OCI-LY7 (cell line): ENCODE measurements around the gene SLC48A1. TPM values are rescaled to one million over a fixed set of nuclear protein-coding genes. Genes with fewer than 3 reads are reported as not detected.

Source experiments
- BruUV-seq: library from RNA; stranded (reverse); fragments of 400-500 nt; replicated peaks from 2 replicates; lab custom pipeline; 2021; lab: Mats Ljungman, UMichigan
- CTCF ChIA-PET: fragments of 300-600 bp; sonication (Branson Sonifier 250); formaldehyde crosslinking; loops from one replicate; lab custom pipeline; 2022; ENCODE audit warnings: antibody characterized with exemption; ENCODE audit not compliant: unreplicated experiment; lab: Charles Lee
- POLR2A ChIA-PET: fragments of 300-600 bp; sonication (Branson Sonifier 250); formaldehyde crosslinking; loops from one replicate; lab custom pipeline; 2022; ENCODE audit warnings: antibody characterized with exemption; lab: Charles Lee
- DNase-seq: peaks from one replicate; pipeline ENCODE4 v3.0.0-alpha.2; 2015; ENCODE audit warnings: low spot score
- H2AFZ ChIP-seq: fragments of 200-600 bp; sonication (generic), shearing (Covaris generic); 2 replicates; pipeline ENCODE4 v1.6.1; 2014; ENCODE audit warnings: mild to moderate bottlenecking, antibody characterized with exemption, low read length, moderate library complexity
- H3K27ac ChIP-seq: fragments of 200-600 bp; sonication (generic); 2 replicates; pipeline ENCODE4 v1.5.1; 2014; ENCODE audit warnings: mixed run types, low read depth, mild to moderate bottlenecking, moderate library complexity, low read length, inconsistent platforms; ENCODE audit not compliant: poor library complexity, severe bottlenecking
- H3K36me3 ChIP-seq: fragments of 200-600 bp; sonication (generic); 2 replicates; pipeline ENCODE4 v1.6.1; 2014; ENCODE audit warnings: mild to moderate bottlenecking, antibody characterized with exemption, low read length, moderate library complexity, mixed read lengths; ENCODE audit not compliant: insufficient read depth
- H3K4me1 ChIP-seq: fragments of 200-600 bp; sonication (generic); 2 replicates; pipeline ENCODE4 v1.5.1; 2014; ENCODE audit warnings: mild to moderate bottlenecking, low read length; ENCODE audit not compliant: insufficient read depth, poor library complexity, severe bottlenecking
- H3K4me2 ChIP-seq: fragments of 200-600 bp; sonication (generic); 2 replicates; pipeline ENCODE4 v1.6.1; 2014; ENCODE audit warnings: mild to moderate bottlenecking, low read length
- H3K4me3 ChIP-seq: fragments of 200-600 bp; sonication (generic); 2 replicates; pipeline ENCODE4 v1.5.1; 2014; ENCODE audit warnings: mild to moderate bottlenecking, low read depth, low read length; ENCODE audit not compliant: poor library complexity, severe bottlenecking
- H3K79me2 ChIP-seq: fragments of 200-600 bp; sonication (generic); 2 replicates; pipeline ENCODE4 v1.6.1; 2016; ENCODE audit warnings: low read depth, mild to moderate bottlenecking, low read length, moderate library complexity, mixed read lengths; ENCODE audit not compliant: insufficient read depth
- H3K9me2 ChIP-seq: fragments of 200-600 bp; sonication (generic); 2 replicates; pipeline ENCODE4 v1.6.1; 2016; ENCODE audit warnings: mild to moderate bottlenecking, low read length, mixed read lengths; ENCODE audit not compliant: insufficient read depth
- H3K9me3 ChIP-seq: fragments of 200-600 bp; sonication (generic); 2 replicates; pipeline ENCODE4 v1.6.1; 2014; ENCODE audit warnings: mild to moderate bottlenecking, mixed run types, low read length, mixed read lengths
- H4K20me1 ChIP-seq: fragments of 200-600 bp; sonication (generic); 2 replicates; pipeline ENCODE4 v1.6.1; 2014; ENCODE audit warnings: mild to moderate bottlenecking, antibody characterized with exemption, low read length, moderate library complexity, mixed read lengths; ENCODE audit not compliant: insufficient read depth
- CTCF ChIP-seq: fragments of 200-600 bp; sonication (generic); conservative IDR thresholded peaks from 2 replicates; pipeline ENCODE4 v1.5.1; 2014; ENCODE audit warnings: mild to moderate bottlenecking, antibody characterized with exemption, low read length, moderate library complexity, mixed read lengths
- EZH2phosphoT487 ChIP-seq: fragments of 200-600 bp; sonication (generic); IDR thresholded peaks from 2 replicates; pipeline ENCODE4 v1.6.1; 2018; ENCODE audit warnings: low read depth, borderline replicate concordance, mild to moderate bottlenecking, mixed run types, antibody characterized with exemption, low read length, moderate library complexity, mixed read lengths
- intact Hi-C: fragments of 100-400 bp; cut with micrococcal nuclease; formaldehyde crosslinking; loops from one replicate; pipeline ENCODE4 v1.10.0; 2022; ENCODE audit not compliant: unreplicated experiment
- total RNA-seq, 2 experiments: library from RNA; depleted of rRNA in 1 of 2; stranded (reverse); fragments of >200 nt in 1 of 2; shearing (Covaris generic) in 1 of 2; gene quantifications; 2 replicates each; pipeline ENCODE4 v1.2.3, GENCODE V29; 2014 to 2022

SLC48A1 gene
- total RNA-seq, 2 experiments from 2014 or later = 9.6 to 12.0 TPM

GRCh38 chr12:47745485-47746041 lies 27.5 kb upstream of the SLC48A1 start:
- Histone ChIP-seq H3K27ac (no peak overlapping the region), H3K9me3 (no peaks in the 10 kb centered on the region), H3K9me2 (no peaks in the 10 kb centered on the region), H3K79me2 (no peaks in the 10 kb centered on the region), H4K20me1 (no peaks in the 10 kb centered on the region), H3K4me2 (no peak overlapping the region), H3K36me3 (no peaks in the 10 kb centered on the region), H2AFZ (no peak overlapping the region), H3K4me3 (no peak overlapping the region), H3K4me1 (peaks cover 42% of the 10 kb centered on the region)
- intact Hi-C loops = no loop called here
- CTCF ChIA-PET = interaction anchor here (4.4 kb wide), 1 partner anchor 22 kb away, joined by 74 read pairs; no protein-coding TSS in a partner anchor
- POLR2A ChIA-PET = interaction anchor here (0.9 to 1.9 kb wide), 2 partner anchors 12 to 27 kb away, joined by 4 read pairs; partner anchors contain the start of gene SLC48A1
- no peak for DNase-seq
- BruUV-seq = no TSS peak
- TF ChIP-seq CTCF = no peak
- TF ChIP-seq EZH2phosphoT487 = no peak

GRCh38 chr12:47746073-47746472 lies 27.0 kb upstream of the SLC48A1 start:
- intact Hi-C loops = no loop called here
- H4K20me1 ChIP-seq = no peaks in the 10 kb centered on the region
- BruUV-seq = no TSS peak
- POLR2A ChIA-PET = no interaction called here
- H3K9me3 ChIP-seq = no peaks in the 10 kb centered on the region
- H3K4me3 ChIP-seq = no peak overlapping the region
- H3K4me2 ChIP-seq = peak overlapping the region; percentile 62; the same call in 1 of the 2 replicates
- no peak overlapping the region for H3K27ac ChIP-seq
- peaks cover 41% of the 10 kb centered on the region for H3K4me1 ChIP-seq
- H3K9me2 ChIP-seq = no peaks in the 10 kb centered on the region
- H3K36me3 ChIP-seq = no peaks in the 10 kb centered on the region
- CTCF ChIA-PET = no interaction called here
- H3K79me2 ChIP-seq = no peaks in the 10 kb centered on the region
- TF ChIP-seq CTCF = no peak
- H2AFZ ChIP-seq = no peak overlapping the region
- DNase-seq = no peak

GRCh38 chr12:47746523-47746922 lies 26.5 kb upstream of the SLC48A1 start:
- CTCF ChIA-PET = no interaction called here
- Histone ChIP-seq H3K4me2 (peak overlapping the region; percentile 62), H3K9me2 (no peaks in the 10 kb centered on the region), H3K9me3 (no peaks in the 10 kb centered on the region), H3K4me3 (peak overlapping the region; percentile 10), H3K79me2 (no peaks in the 10 kb centered on the region), H4K20me1 (no peaks in the 10 kb centered on the region), H3K4me1 (peaks cover 40% of the 10 kb centered on the region), H3K27ac (peak overlapping the region; percentile 9), H2AFZ (no peak overlapping the region), H3K36me3 (no peaks in the 10 kb centered on the region)
- DNase-seq = no peak
- TF ChIP-seq EZH2phosphoT487 (no peak), CTCF (no peak)
- intact Hi-C loops = no loop called here
- BruUV-seq = no TSS peak
- POLR2A ChIA-PET = interaction anchor here (0.8 to 1.8 kb wide), 2 partner anchors 11 to 12 kb away, joined by 3 to 6 read pairs; no protein-coding TSS in a partner anchor
